Prostate gland (tissue), 2 donors: ENCODE measurements around the gene ERAL1. TPM values are rescaled to one million over a fixed set of nuclear protein-coding genes. Genes with fewer than 3 reads are reported as not detected.

Source experiments
- DNase-seq: peaks from one replicate; pipeline ENCODE4 v3.0.0-alpha.2; 2019; ENCODE audit warnings: low spot score
- H3K27ac ChIP-seq, 2 donors: fragments of 200-600 bp; sonication (generic); 2 replicates each; pipeline ENCODE4 v1.5.1; 2017 to 2019
- H3K27me3 ChIP-seq: fragments of 200-600 bp; sonication (generic); replicated peaks from 2 replicates; pipeline ENCODE4 v1.5.1; 2019; ENCODE audit not compliant: insufficient read depth
- H3K36me3 ChIP-seq, 2 donors: fragments of 200-600 bp; sonication (generic); 1 replicate in 1 of 2; 2 replicates in 1 of 2; pipeline versions ENCODE4 v1.5.1 to v1.8.1; 2017 to 2019
- H3K4me1 ChIP-seq: fragments of 200-600 bp; sonication (generic); replicated peaks from 2 replicates; pipeline ENCODE4 v1.5.1; 2019
- H3K4me3 ChIP-seq, 2 donors: fragments of 200-600 bp; sonication (generic); 2 replicates each; pipeline ENCODE4 v1.5.1; 2017 to 2019
- H3K9me3 ChIP-seq: fragments of 200-600 bp; sonication (generic); 2 replicates; pipeline ENCODE4 v1.5.1; 2017
- CTCF ChIP-seq, 4 experiments: fragments of 200-600 bp in 2 of 4; fragments of 450-650 bp in 2 of 4; sonication (generic) in 2 of 4; IDR thresholded peaks; 1 replicate in 3 of 4; 2 replicates in 1 of 4; pipeline ENCODE4 v1.5.1; 2016 to 2019; ENCODE audit warnings: antibody characterized with exemption in 4 of 4, mild to moderate bottlenecking in 2 of 4, moderate library complexity in 2 of 4
- POLR2A ChIP-seq: fragments of 450-650 bp; IDR thresholded peaks from one replicate; pipeline ENCODE4 v1.6.1; 2016; ENCODE audit warnings: antibody characterized with exemption, mild to moderate bottlenecking
- POLR2AphosphoS5 ChIP-seq: sonication (generic); formaldehyde crosslinking; IDR thresholded peaks from one replicate; pipeline ENCODE4 v1.6.1; 2017; ENCODE audit warnings: antibody characterized with exemption
- WGBS: methylation state at CpG from one replicate; pipeline ENCODE4 v1.1.5; 2018; 5-methylcytosine and 5-hydroxymethylcytosine counted together
- intact Hi-C: fragments of 100-400 bp; cut with DNase I; formaldehyde crosslinking; loops from one replicate; pipeline ENCODE4 v1.14.2; 2022
- total RNA-seq, 2 donors: library from RNA; depleted of rRNA; stranded (reverse); fragments of >200 nt; gene quantifications; one replicate each; pipeline ENCODE4 v1.1.0, GENCODE V29; 2016

The ERAL1 gene
- total RNA-seq, 2 donors from 2014 or later = 49.9 to 70.8 TPM

DNA sequence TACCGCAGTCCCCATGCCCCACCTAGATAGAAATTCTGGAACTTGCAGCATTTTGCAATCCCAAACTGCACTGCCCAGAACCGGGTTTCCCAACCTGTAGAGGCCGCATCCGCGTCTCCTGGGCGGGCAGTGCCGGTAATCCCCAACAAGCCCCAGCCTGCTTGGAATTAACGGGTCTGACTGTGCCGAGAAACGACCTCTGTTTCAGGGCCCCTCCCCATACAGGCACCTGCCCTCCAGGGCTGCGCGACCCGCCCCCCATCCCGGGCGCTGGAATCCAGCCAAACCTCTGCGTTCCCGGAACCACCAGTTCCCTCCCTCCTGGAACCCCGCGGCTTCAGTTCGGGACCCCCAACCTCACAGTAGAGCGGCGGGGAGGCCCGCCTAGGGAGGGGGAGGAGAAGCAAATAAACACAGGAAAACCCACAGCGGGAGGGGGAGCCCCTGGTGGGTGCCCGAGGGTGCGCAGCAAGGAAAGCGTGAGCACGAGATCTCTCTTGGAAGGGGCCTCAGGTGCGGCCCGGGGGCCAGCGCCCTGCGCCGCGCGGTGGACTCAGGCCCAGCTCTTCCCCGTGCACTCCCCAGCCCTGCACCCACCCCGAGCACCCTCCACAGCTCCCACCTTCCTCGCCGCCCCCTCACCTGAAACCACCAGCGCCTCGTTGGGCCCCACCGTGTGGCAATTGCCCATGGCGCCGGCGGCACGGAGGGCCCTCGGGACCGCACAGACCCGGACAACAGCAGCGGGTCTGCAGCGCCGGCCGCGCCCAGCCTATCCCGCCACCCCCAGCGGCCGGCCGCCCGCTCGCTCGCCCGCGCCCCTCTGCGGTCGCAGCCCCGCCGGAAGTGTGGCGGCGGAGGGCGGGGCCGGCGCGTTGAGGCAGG lies 42.3 kb downstream of the ERAL1 start, which contains the start of gene FLOT2:
Gene FLOT2, minus strand, starts transcription at position 850 of the 885 bp plus-strand sequence. Its CDS starts 159 bp downstream, at position 691.
- peak; percentile 91 for DNase-seq
- WGBS = under 1% methylated on average over 51 of the region's 73 CpGs
- Histone ChIP-seq H3K36me3 (no peaks in the 10 kb centered on the region), H3K4me3 (peak within 1 kb of the TSS; percentile 95 to 97), H3K4me1 (peaks cover 20% of the 10 kb centered on the region), H3K27ac (peak within 1 kb of the TSS; percentile 96 to 97), H3K27me3 (no peaks in the 10 kb centered on the region), H3K9me3 (no peaks in the 10 kb centered on the region)
- peak in 1 of 4 experiments; percentile 37 for TF ChIP-seq CTCF (IDR thresholded peaks at IDR 0.05)
- peak; percentile 47 for TF ChIP-seq POLR2A
- TF ChIP-seq POLR2AphosphoS5 = peak; percentile 84
- intact Hi-C loops = loop anchor here (5.0 kb wide), 2 partner anchors 50 to 135 kb away; no protein-coding TSS in a partner anchor

DNA sequence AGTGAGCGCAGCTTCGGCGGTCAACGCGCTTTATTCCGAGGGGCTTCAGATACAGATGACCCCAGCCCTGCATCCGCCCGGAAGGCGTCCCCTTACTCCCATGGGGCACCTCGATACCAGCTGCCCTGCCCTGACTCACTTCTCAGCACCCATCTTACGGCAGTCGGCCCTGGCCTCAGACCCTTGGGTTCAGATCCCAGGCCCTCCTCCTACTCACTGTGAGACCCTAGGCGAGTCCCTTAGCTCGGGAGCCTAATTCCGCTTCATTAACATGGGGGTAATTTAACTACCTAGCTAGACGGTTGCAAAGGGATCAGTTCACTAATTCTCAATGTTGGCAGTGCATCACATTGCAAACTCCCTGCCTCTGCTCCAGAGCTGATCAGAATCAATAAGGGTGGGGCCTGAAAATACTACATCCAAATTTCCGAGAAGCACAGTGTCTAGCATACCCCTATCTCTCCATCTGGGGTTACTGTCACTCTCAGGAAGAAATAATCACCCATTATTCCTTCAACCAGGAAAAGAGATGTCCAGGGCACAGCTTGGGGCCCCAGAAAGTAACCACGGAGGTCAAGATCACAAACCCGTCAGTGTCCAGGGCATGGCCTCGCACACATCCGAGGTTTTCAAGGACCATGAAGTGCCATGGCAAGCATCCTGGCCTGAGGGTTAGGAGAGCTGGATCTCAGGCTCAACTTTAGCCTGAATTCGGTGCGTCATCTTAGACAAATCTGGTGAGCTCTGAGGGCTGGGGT lies 43.1 kb downstream of the ERAL1 start:
- no peaks in the 10 kb centered on the region for H3K9me3 ChIP-seq
- peak overlapping the region; percentile 96 to 97 for H3K27ac ChIP-seq
- no peak for DNase-seq
- peak overlapping the region; percentile 95 to 97 for H3K4me3 ChIP-seq
- H3K27me3 ChIP-seq = no peaks in the 10 kb centered on the region
- H3K36me3 ChIP-seq = no peaks in the 10 kb centered on the region
- intact Hi-C loops = loop anchor here (5.0 kb wide), 2 partner anchors 49 to 136 kb away; no protein-coding TSS in a partner anchor
- no peak for TF ChIP-seq POLR2A
- TF ChIP-seq CTCF (IDR thresholded peaks at IDR 0.05) = no peak
- TF ChIP-seq POLR2AphosphoS5 = no peak
- peaks cover 20% of the 10 kb centered on the region for H3K4me1 ChIP-seq
- WGBS = 21% methylated on average over 23 of the region's 23 CpGs

DNA sequence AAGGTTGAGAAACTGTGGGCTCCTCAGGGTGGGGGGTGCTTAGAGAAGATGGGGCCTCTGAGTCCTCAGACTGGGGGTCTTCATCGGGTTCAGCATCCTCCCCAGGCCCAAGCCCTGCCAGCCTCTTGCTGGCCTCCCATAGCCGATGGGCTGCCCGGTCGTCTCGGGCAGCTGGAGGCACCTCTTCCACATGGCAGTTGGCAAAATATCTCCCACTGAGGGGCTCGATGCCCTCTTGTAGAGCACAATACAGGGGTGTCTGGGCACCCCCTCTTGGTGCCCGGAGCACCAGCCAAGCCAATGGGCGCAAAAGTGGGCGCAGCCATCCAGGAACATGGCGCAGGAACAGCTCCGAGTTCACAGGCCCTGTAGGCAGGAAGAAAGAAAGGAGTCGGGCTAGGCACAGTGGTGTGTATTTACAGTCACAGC lies 43.7 kb downstream of the ERAL1 start:
- Histone ChIP-seq H3K9me3 (no peaks in the 10 kb centered on the region), H3K4me3 (no peak overlapping the region), H3K27me3 (no peaks in the 10 kb centered on the region), H3K27ac (peak overlapping the region; percentile 96 to 97), H3K36me3 (no peaks in the 10 kb centered on the region), H3K4me1 (peaks cover 20% of the 10 kb centered on the region)
- DNase-seq = no peak
- no peak for TF ChIP-seq POLR2A
- TF ChIP-seq POLR2AphosphoS5 = no peak
- no peak for TF ChIP-seq CTCF (IDR thresholded peaks at IDR 0.05)
- WGBS = 81% methylated on average over 12 of the region's 12 CpGs
- intact Hi-C loops = loop anchor here (5.0 kb wide), 2 partner anchors 49 to 136 kb away; no protein-coding TSS in a partner anchor

GRCh38 chr17:28899212-28899815 lies 44.5 kb downstream of the ERAL1 start:
- peaks cover 20% of the 10 kb centered on the region for H3K4me1 ChIP-seq

More at GRCh38 chr17:28899212-28899815, 44.5 kb downstream of the ERAL1 start:
- Histone ChIP-seq H3K36me3 (no peaks in the 10 kb centered on the region), H3K27me3 (no peaks in the 10 kb centered on the region), H3K27ac (peak overlapping the region in 1 of 2 donors; percentile 97), H3K4me3 (no peak overlapping the region), H3K9me3 (no peaks in the 10 kb centered on the region)
- intact Hi-C loops = loop anchor here (5.0 kb wide), 2 partner anchors 48 to 137 kb away; no protein-coding TSS in a partner anchor
- DNase-seq = no peak
- 92% methylated on average over 5 of the region's 5 CpGs for WGBS
- TF ChIP-seq POLR2AphosphoS5 = no peak
- no peak for TF ChIP-seq POLR2A
- TF ChIP-seq CTCF (IDR thresholded peaks at IDR 0.05) = no peak
